Epithelial cell of proximal tubule (primary cell): ENCODE results near the gene FNDC3A. TPM values are rescaled to one million over a fixed set of nuclear protein-coding genes. Genes with fewer than 3 reads are reported as not detected.
"Not testable (repeated sequence)": the region's sequence is repeated elsewhere in the genome, so short reads cannot be mapped to it uniquely, and the experiment has no call there.

Experiments used
- DNase-seq: peaks from one replicate; pipeline ENCODE4 v3.0.0-alpha.2; 2011; ENCODE audit warnings: low read depth
- H3K4me3 ChIP-seq: 2 replicates; pipeline ENCODE4 v1.5.1; 2011; ENCODE audit warnings: low read depth, mild to moderate bottlenecking, low read length
- CTCF ChIP-seq: conservative IDR thresholded peaks from 2 replicates; pipeline ENCODE4 v1.5.1; 2012; ENCODE audit warnings: low read depth, mild to moderate bottlenecking, low read length
- total RNA-seq: library from RNA; depleted of rRNA; stranded (reverse); fragments of >200 nt; gene quantifications from 2 replicates; pipeline ENCODE4 v1.2.3, GENCODE V29; 2015

FNDC3A gene
- total RNA-seq, 1 donor from 2014 or later, result 27.2 TPM

GRCh38 chr13:49053215-49053614, 77.5 kb downstream of the FNDC3A start:
- TF ChIP-seq CTCF, result no peak
- no peak for DNase-seq
- H3K4me3 ChIP-seq, result no peak overlapping the region

GRCh38 chr13:49053906-49054305, 78.2 kb downstream of the FNDC3A start:
- DNase-seq, result no peak
- no peak for TF ChIP-seq CTCF
- H3K4me3 ChIP-seq, result no peak overlapping the region

GRCh38 chr13:49055021-49055420, 79.3 kb downstream of the FNDC3A start:
- TF ChIP-seq CTCF, result no peak
- DNase-seq, result no peak
- H3K4me3 ChIP-seq, result no peak overlapping the region

GRCh38 chr13:49057176-49057575, 81.5 kb downstream of the FNDC3A start:
- DNase-seq, result no peak
- no peak for TF ChIP-seq CTCF
- H3K4me3 ChIP-seq, result no peak overlapping the region

GRCh38 chr13:49058761-49059160, 83.0 kb downstream of the FNDC3A start:
- no peak overlapping the region for H3K4me3 ChIP-seq
- TF ChIP-seq CTCF, result no peak
- DNase-seq, result no peak

GRCh38 chr13:49060678-49061387, 85.1 kb downstream of the FNDC3A start:
- no peak for DNase-seq
- no peak for TF ChIP-seq CTCF
- no peak overlapping the region for H3K4me3 ChIP-seq

GRCh38 chr13:49061388-49061752, 85.7 kb downstream of the FNDC3A start:
- not testable (repeated sequence) for H3K4me3 ChIP-seq, DNase-seq
